Measurements from ENCODE around the gene KHSRP.

Gene KHSRP

GRCh38 chr19:6384381-6384780, 40.2 kb downstream of the KHSRP start:
- DNase-seq (ENCODE audit: low spot score), result no peak

- no peak for DNase-seq (ENCODE audit: low spot score)
Measured at GRCh38 chr19:6383188-6383587, 41.4 kb downstream of the KHSRP start.

- DNase-seq (ENCODE audit: low spot score), result no peak
Measured at GRCh38 chr19:6381030-6381750, 43.4 kb downstream of the KHSRP start.

DNA sequence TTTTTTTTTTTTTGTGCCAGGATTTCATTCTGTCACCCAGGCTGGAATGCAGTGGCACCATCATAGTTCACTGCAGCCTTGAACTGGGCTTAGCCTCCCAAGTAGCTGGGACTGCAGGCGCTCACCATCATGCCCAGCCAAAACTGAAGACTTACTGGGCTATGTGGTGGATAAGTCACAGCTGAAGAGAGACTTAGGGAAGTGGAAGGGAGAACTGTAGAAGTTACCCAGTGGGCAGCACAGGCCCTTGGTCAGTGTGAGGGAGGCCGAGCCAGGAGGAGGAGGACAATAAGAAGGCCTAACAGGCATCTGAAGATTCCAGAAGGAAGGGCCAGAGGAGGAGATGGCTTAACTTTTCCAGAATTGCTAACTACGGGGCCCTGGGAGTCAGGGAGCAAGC, 44.9 kb downstream of the KHSRP start:
- no peak for DNase-seq (ENCODE audit: low spot score)

GRCh38 chr19:6378486-6378885, 46.1 kb downstream of the KHSRP start:
- no peak for DNase-seq (ENCODE audit: low spot score)

DNA sequence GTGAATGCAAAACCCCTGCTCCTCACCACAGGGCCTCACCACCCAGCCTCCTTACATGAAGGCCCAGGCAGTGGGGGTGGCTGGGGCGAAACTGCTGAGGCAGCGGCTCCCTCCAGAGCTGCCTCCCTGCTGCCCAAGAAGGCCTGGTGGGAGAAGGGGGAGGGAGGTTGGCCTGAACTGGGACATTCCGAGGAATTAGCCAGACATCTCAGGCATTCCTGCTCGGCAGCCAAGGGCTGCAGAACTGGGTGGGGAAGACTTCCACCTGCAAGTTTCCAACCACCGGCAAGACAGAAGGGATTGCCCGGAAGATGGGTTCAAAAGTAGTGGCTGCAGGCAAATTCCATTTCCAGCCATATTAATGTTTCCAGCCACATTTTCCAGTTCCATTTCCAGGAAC, 46.6 kb downstream of the KHSRP start:
- DNase-seq (ENCODE audit: low spot score), result no peak

GRCh38 chr19:6376512-6377190, 48.0 kb downstream of the KHSRP start:
- DNase-seq (ENCODE audit: low spot score), result no peak

- no peak for DNase-seq (ENCODE audit: low spot score)
Measured at GRCh38 chr19:6375411-6376010, 49.1 kb downstream of the KHSRP start, which contains the start of gene PSPN. PSPN (minus strand) TSS chr19:6375933; CDS start chr19:6375849, 84 bp downstream.

DNA sequence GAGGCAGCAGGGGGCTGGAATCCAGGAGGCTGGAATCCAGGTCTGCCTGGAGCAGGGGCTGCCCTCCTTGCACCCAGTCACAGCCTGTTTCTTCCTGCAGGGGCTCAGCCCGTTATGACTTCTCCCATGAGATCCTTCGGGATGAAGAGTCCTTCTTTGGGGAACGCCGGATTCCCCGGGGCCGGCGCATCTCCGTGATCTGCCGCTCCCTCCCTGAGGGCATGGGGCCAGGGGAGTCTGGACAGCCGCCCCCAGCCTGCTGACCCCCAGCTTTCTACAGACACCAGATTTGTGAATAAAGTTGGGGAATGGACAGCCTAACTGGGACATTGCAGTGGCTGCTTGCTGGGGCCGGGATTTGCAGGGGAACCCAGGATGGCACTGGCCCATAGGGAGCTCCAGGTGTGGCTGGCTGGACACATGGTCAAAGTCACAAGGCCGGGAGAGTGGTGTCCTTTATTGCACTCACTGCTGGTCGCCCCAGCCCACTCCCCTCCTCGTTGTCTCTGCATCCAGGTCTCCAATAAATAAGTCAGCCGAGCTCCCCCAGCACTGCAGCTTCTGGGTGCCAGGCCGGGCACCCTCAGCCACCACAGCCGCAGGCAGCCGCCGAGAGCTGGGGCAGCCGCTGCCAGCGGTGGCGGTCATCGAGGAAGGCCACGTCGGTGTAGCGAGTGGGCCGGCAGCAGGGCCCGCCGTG, 49.8 kb downstream of the KHSRP start:
- DNase-seq (ENCODE audit: low spot score), result no peak

- no peak for DNase-seq (ENCODE audit: low spot score)
Measured at GRCh38 chr19:6374161-6374709, 50.4 kb downstream of the KHSRP start.

DNA sequence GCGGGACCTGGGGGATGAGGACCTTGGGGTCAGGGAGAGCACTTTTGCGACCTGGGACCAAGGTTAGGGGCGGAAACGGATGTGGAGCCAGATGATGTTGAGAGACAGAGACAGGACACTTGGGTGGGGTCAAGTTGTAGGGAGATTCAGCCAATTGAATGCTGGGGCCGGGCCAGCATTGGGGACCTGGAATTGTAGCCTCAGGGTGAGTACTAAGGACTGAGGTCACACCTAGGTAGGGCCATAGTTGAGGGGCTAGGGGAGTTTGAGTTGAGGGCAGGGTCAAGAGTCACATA, 50.9 kb downstream of the KHSRP start:
- DNase-seq (ENCODE audit: low spot score), result no peak

GRCh38 chr19:6373096-6373812, 51.4 kb downstream of the KHSRP start:
- DNase-seq (ENCODE audit: low spot score), result peak; percentile 99

- peak; percentile 100 for DNase-seq (ENCODE audit: low spot score)
Measured at GRCh38 chr19:6372594-6373095, 52.0 kb downstream of the KHSRP start, which contains the start of gene ALKBH7. ALKBH7 (plus strand) TSS chr19:6372794; CDS start chr19:6372821, 27 bp downstream.

DNA sequence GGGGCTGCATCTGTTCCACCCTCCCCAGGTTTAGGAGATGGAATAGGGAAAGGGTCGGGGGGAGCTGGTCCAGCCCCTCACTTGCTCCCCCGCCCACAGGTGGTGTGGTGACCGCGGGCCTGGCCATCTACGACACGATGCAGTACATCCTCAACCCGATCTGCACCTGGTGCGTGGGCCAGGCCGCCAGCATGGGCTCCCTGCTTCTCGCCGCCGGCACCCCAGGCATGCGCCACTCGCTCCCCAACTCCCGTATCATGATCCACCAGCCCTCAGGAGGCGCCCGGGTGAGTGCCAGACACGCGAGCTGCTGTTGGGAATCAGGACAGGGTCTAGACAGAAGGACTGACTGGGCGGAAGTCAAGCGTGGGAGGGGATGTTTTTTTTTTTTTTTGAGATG, 60.3 kb downstream of the KHSRP start:
- DNase-seq (ENCODE audit: low spot score), result no peak

Measured in Ammon's horn (tissue), 1 donor.